Esophagus (tissue), 2 donors: ENCODE results near the gene SIM2. TPM values are rescaled to one million over a fixed set of nuclear protein-coding genes. Genes with fewer than 3 reads are reported as not detected.
"Not testable (repeated sequence)": the region's sequence is repeated elsewhere in the genome, so short reads cannot be mapped to it uniquely, and the experiment has no call there.

ENCODE experiments used
- H3K27ac ChIP-seq, 2 donors: one replicate each; pipeline ENCODE4 v1.5.1; 2013; ENCODE audit warnings: low read depth in 2 of 2, mild to moderate bottlenecking in 2 of 2, inconsistent platforms in 1 of 2, low read length in 1 of 2, moderate library complexity in 1 of 2
- H3K27me3 ChIP-seq, 2 donors: one replicate each; pipeline ENCODE4 v1.6.1; 2013; ENCODE audit warnings: low read length in 2 of 2, control low read depth in 1 of 2, mild to moderate bottlenecking in 1 of 2; ENCODE audit not compliant: insufficient read depth in 2 of 2, control insufficient read depth in 1 of 2
- H3K36me3 ChIP-seq, 2 donors: one replicate each; pipeline ENCODE4 v1.6.1; 2013; ENCODE audit warnings: low read length in 1 of 2; ENCODE audit not compliant: control insufficient read depth in 2 of 2, insufficient read depth in 2 of 2
- H3K4me1 ChIP-seq, 2 donors: one replicate each; pipeline ENCODE4 v1.6.1; 2013; ENCODE audit warnings: low read length in 1 of 2; ENCODE audit not compliant: control insufficient read depth in 2 of 2, insufficient read depth in 2 of 2
- H3K4me3 ChIP-seq, 2 donors: one replicate each; pipeline ENCODE4 v1.5.1; 2013; ENCODE audit warnings: low read length in 2 of 2, mild to moderate bottlenecking in 2 of 2, low read depth in 1 of 2, moderate library complexity in 1 of 2
- H3K9me3 ChIP-seq, 2 donors: one replicate each; pipeline ENCODE4 v1.6.1; 2013; ENCODE audit warnings: mild to moderate bottlenecking in 2 of 2, low read depth in 1 of 2, low read length in 1 of 2, moderate library complexity in 1 of 2; ENCODE audit not compliant: control insufficient read depth in 2 of 2, insufficient read depth in 1 of 2
- WGBS, 2 donors: extraction: QIAGEN DNeasy Blood & Tissue Kit; methylation state at CpG; one replicate each; pipeline ENCODE4 v1.1.7; 2013; 5-methylcytosine and 5-hydroxymethylcytosine counted together
- polyA plus RNA-seq, 2 donors: library from polyadenylated mRNA; stranded (reverse); fragments of 200-250 nt; gene quantifications; one replicate each; pipeline ENCODE4 v1.2.3, GENCODE V29; 2013
- donor health status: healthy with polysubstance abuse.
- donor health status: Bipolar disorder and iron deficiency.

SIM2 gene
- polyA plus RNA-seq: 10 to 100 TPM; 18.7 to 42.9 TPM

- H3K36me3 ChIP-seq: peaks cover 0 to 4% of the 10 kb centered on the region in 2 donors
- peak within 1 kb of the TSS; percentile 75 to 89 for H3K4me3 ChIP-seq
- peak within 1 kb of the TSS; percentile 90 to 93 for H3K27ac ChIP-seq
These were observed at the start of gene SIM2 for GRCh38 chr21:36698981-36699545. SIM2 (plus strand) TSS chr21:36699115; CDS start chr21:36699747, 632 bp downstream.

GRCh38 chr21:36654324-36654723 is 44.6 kb upstream of the SIM2 start:
- WGBS, 2 donors: 86 to 89% methylated on average over 17 of the region's 17 CpGs
- Histone ChIP-seq H3K4me1 (peaks cover 0 to 5% of the 10 kb centered on the region in 2 donors), H3K27ac (no peak overlapping the region), H3K36me3 (no peaks in the 10 kb centered on the region), H3K27me3 (no peaks in the 10 kb centered on the region), H3K4me3 (no peak overlapping the region), H3K9me3 (no peaks in the 10 kb centered on the region)

More at GRCh38 chr21:36698981-36699545, at the start of gene SIM2:
- Histone ChIP-seq H3K27me3 (peaks cover 0 to 4% of the 10 kb centered on the region in 2 donors), H3K4me1 (peaks cover 5 to 9% of the 10 kb centered on the region in 2 donors), H3K9me3 (peaks cover 0 to 5% of the 10 kb centered on the region in 2 donors)
- WGBS, 2 donors: 1 to 2% methylated on average over 55 to 70 of the region's 70 CpGs

GRCh38 chr21:36654796-36655325 is 44.1 kb upstream of the SIM2 start:
- Histone ChIP-seq H3K9me3 (no peaks in the 10 kb centered on the region), H3K4me1 (peaks cover 0 to 5% of the 10 kb centered on the region in 2 donors), H3K27me3 (no peaks in the 10 kb centered on the region), H3K27ac (no peak overlapping the region), H3K36me3 (no peaks in the 10 kb centered on the region), H3K4me3 (no peak overlapping the region)
- WGBS, 2 donors: 79 to 81% methylated on average over 10 of the region's 10 CpGs

GRCh38 chr21:36656138-36656537 is 42.8 kb upstream of the SIM2 start:
- Histone ChIP-seq H3K4me3 (no peak overlapping the region), H3K9me3 (no peaks in the 10 kb centered on the region), H3K36me3 (no peaks in the 10 kb centered on the region), H3K4me1 (peaks cover 0 to 5% of the 10 kb centered on the region in 2 donors), H3K27ac (peak overlapping the region in 1 of 2 donors; percentile 7), H3K27me3 (no peaks in the 10 kb centered on the region)
- WGBS, 2 donors: 36 to 42% methylated on average over 6 of the region's 6 CpGs

- H3K4me3 ChIP-seq, H3K9me3 ChIP-seq, H3K27me3 ChIP-seq, H3K4me1 ChIP-seq, H3K36me3 ChIP-seq, H3K27ac ChIP-seq: not testable (repeated sequence)
- WGBS, 2 donors: 61 to 83% methylated on average over 1 of the region's 1 CpG
These were observed 41.6 kb upstream of the SIM2 start for GRCh38 chr21:36657290-36657689.

GRCh38 chr21:36657999-36658398 is 40.9 kb upstream of the SIM2 start:
- 95 to 96% methylated on average over 4 of the region's 4 CpGs for WGBS, 2 donors
- Histone ChIP-seq H3K27ac (no peak overlapping the region), H3K9me3 (no peaks in the 10 kb centered on the region), H3K4me3 (no peak overlapping the region), H3K4me1 (peaks cover 0 to 5% of the 10 kb centered on the region in 2 donors), H3K36me3 (no peaks in the 10 kb centered on the region), H3K27me3 (no peaks in the 10 kb centered on the region)

GRCh38 chr21:36658926-36659325 is 40.0 kb upstream of the SIM2 start:
- H3K9me3 ChIP-seq: no peaks in the 10 kb centered on the region
- no peaks in the 10 kb centered on the region for H3K27me3 ChIP-seq
- no peak overlapping the region for H3K27ac ChIP-seq
- no peak overlapping the region for H3K4me3 ChIP-seq
- H3K4me1 ChIP-seq: peaks cover 0 to 5% of the 10 kb centered on the region in 2 donors
- H3K36me3 ChIP-seq: no peaks in the 10 kb centered on the region
- WGBS, 2 donors: 81 to 86% methylated on average over 5 of the region's 5 CpGs

GRCh38 chr21:36661511-36662309 is 37.2 kb upstream of the SIM2 start:
- WGBS, 2 donors: 42 to 59% methylated on average over 11 of the region's 11 CpGs
- no peaks in the 10 kb centered on the region for H3K27me3 ChIP-seq
- H3K4me3 ChIP-seq: no peak overlapping the region
- no peaks in the 10 kb centered on the region for H3K36me3 ChIP-seq
- H3K9me3 ChIP-seq: no peaks in the 10 kb centered on the region
- no peaks in the 10 kb centered on the region for H3K4me1 ChIP-seq
- H3K27ac ChIP-seq: no peak overlapping the region

- H3K27me3 ChIP-seq: no peaks in the 10 kb centered on the region
- WGBS, 2 donors: 26 to 32% methylated on average over 18 of the region's 18 CpGs
- H3K4me1 ChIP-seq: no peaks in the 10 kb centered on the region
- no peak overlapping the region for H3K27ac ChIP-seq
- H3K4me3 ChIP-seq: no peak overlapping the region
- H3K9me3 ChIP-seq: no peaks in the 10 kb centered on the region
- no peaks in the 10 kb centered on the region for H3K36me3 ChIP-seq
These were observed 35.7 kb upstream of the SIM2 start for GRCh38 chr21:36663033-36663855.
